ENCODE results near the gene DHX35.

DNA sequence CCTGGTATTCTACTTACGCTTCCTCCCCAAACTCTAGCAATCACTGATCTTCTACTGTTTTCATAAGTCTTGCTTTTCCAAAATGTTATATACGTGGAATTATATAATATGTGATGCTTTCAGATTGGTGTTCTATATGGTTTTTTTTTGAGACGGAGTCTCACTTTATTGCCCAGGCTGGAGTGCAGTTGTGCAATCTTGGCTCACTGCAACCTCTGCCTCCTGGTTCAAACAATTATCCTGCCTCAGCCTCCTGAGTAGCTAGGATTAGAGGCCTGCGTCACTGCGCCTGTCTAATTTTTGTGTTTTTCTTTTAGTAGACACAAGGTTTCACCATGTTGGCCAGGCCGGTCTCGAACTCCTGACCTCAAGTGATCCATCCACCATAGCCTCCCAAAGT lies 46.8 kb upstream of the DHX35 start:
- TF ChIP-seq, protein P1, sequence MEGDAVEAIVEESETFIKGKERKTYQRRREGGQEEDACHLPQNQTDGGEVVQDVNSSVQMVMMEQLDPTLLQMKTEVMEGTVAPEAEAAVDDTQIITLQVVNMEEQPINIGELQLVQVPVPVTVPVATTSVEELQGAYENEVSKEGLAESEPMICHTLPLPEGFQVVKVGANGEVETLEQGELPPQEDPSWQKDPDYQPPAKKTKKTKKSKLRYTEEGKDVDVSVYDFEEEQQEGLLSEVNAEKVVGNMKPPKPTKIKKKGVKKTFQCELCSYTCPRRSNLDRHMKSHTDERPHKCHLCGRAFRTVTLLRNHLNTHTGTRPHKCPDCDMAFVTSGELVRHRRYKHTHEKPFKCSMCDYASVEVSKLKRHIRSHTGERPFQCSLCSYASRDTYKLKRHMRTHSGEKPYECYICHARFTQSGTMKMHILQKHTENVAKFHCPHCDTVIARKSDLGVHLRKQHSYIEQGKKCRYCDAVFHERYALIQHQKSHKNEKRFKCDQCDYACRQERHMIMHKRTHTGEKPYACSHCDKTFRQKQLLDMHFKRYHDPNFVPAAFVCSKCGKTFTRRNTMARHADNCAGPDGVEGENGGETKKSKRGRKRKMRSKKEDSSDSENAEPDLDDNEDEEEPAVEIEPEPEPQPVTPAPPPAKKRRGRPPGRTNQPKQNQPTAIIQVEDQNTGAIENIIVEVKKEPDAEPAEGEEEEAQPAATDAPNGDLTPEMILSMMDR (IDR thresholded peaks at IDR 0.05) = no peak
- no peak for TF ChIP-seq POLR2A (IDR thresholded peaks at IDR 0.05)

Data from lower leg skin (tissue), 3 donors.